ENCODE data around the gene TRPM5. TPM values are rescaled to one million over a fixed set of nuclear protein-coding genes. Genes with fewer than 3 reads are reported as not detected.

Gene TRPM5
- total and polyA plus RNA-seq, 2 of the 4 experiments (the other 2 are of a cell fraction): not detected

DNA sequence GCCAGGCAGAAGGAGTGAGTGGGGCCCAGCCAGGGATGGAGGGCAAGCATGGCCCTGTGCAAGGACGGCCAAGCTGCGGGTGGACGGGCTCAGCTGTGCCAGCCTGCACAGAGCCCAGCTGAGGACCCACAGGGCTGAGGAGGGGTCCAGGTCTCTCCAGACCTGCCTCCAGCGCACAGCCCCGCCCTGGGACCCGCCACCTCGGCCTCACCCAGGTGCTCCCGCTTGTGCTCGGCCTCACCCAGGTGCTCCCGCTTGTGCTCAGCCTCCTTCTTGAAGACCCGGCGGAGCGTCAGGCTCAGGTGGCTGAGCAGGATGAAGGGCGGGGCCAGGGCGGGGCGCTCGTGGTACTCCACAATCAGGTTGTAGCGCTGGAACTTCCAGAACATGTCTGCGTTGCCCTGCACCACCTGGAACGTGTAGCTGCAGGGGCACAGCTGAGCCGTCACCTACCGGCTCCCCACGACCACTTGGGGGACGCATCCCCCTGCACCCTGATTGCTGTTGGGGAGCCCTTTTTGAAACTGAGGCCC is 37.4 kb downstream of the TRPM5 start:
- ChIA-PET CTCF (no interaction called here), POLR2A (ENCODE audit: unreplicated experiment) (no interaction called here)
- in situ Hi-C loops (cut with MboI; ENCODE audit: low sequenced_read_pairs) (no loop called here), intact Hi-C loops (cut with micrococcal nuclease) (no loop called here), dilution Hi-C loops (cut with HindIII; ENCODE audit: low sequenced_read_pairs, unreplicated experiment) (no loop called here)
- Histone ChIP-seq H2AFZ (replicated peaks; ENCODE audit: low read length, poor library complexity) (no peak overlapping the region), H3K4me2 (ENCODE audit: low read depth, low read length) (no peak overlapping the region), H3K4me1 (ENCODE audit: control insufficient read depth, insufficient read depth, low read length) (peaks cover under 1% of the 10 kb centered on the region; the same call in 1 of the 2 replicates), H3K56ac (ENCODE audit: extremely low read depth, insufficient read depth, low read length) (no peak overlapping the region), H3K27ac (ENCODE audit: insufficient read depth, low read length) (no peak overlapping the region), H4K5ac (ENCODE audit: low read depth, low read length) (no peak overlapping the region), H2AK9ac (replicated peaks; ENCODE audit: low read depth, low read length, poor library complexity) (no peak overlapping the region), H3K4ac (ENCODE audit: low read depth, low read length) (no peak overlapping the region), H3K23ac (ENCODE audit: low read depth, low read length) (no peak overlapping the region), H3K18ac (ENCODE audit: low read depth, low read length) (no peak overlapping the region), H3K79me1 (ENCODE audit: low read depth in 1 of 2, low read length in 2 of 2) (peaks cover 0 to 14% of the 10 kb centered on the region in 2 experiments; a peak in 2 of 4 replicates), H2BK5ac (ENCODE audit: low read depth, low read length, poor library complexity, severe bottlenecking) (no peak overlapping the region), H2BK20ac (ENCODE audit: low read depth, low read length) (no peak overlapping the region), H4K91ac (ENCODE audit: insufficient read depth, low read depth, low read length) (no peak overlapping the region), H4K20me1 (ENCODE audit: insufficient read depth, low read length) (no peaks in the 10 kb centered on the region), H2AK5ac (ENCODE audit: low read depth, low read length) (no peak overlapping the region), H3K36me3 (ENCODE audit: control insufficient read depth, insufficient read depth, low read length) (peaks cover 14% of the 10 kb centered on the region), H2BK15ac (ENCODE audit: low read depth, low read length) (no peak overlapping the region), H3K9me3 (ENCODE audit: control insufficient read depth, insufficient read depth, low read length) (no peaks in the 10 kb centered on the region), H3K4me3 (ENCODE audit: insufficient read depth, low read depth, low read length) (no peak overlapping the region), H3K27me3 (ENCODE audit: control insufficient read depth, insufficient read depth, low read length) (peaks cover 21% of the 10 kb centered on the region), H4K8ac (ENCODE audit: low read depth in 2 of 2, low read length in 2 of 2) (no peak overlapping the region), H3K14ac (replicated peaks; ENCODE audit: low read depth, low read length) (no peak overlapping the region), H2BK120ac (ENCODE audit: low read depth, low read length) (no peak overlapping the region), H3K9me1 (ENCODE audit: insufficient read depth, low read length) (no peaks in the 10 kb centered on the region), H3K9ac (ENCODE audit: low read depth, low read length) (no peak overlapping the region)
- no peak for ATAC-seq (ENCODE audit: low read depth)
- 90% methylated on average over 20 of the region's 24 CpGs; no CpG with 5 or more reads in 1 of the 2 experiments for WGBS, 2 experiments (ENCODE audit: extremely low coverage in 2 of 2, insufficient read length in 1 of 2)
- DNase-seq: no peak
- no TSS peak for BruUV-seq (replicated peaks)
- TF ChIP-seq RCOR1 (IDR thresholded peaks at IDR 0.05; ENCODE audit: insufficient replicate concordance, low read length): no peak
- no peak for TF ChIP-seq CEBPB (IDR thresholded peaks at IDR 0.05; ENCODE audit: low read depth, low read length)
- TF ChIP-seq, protein P1, sequence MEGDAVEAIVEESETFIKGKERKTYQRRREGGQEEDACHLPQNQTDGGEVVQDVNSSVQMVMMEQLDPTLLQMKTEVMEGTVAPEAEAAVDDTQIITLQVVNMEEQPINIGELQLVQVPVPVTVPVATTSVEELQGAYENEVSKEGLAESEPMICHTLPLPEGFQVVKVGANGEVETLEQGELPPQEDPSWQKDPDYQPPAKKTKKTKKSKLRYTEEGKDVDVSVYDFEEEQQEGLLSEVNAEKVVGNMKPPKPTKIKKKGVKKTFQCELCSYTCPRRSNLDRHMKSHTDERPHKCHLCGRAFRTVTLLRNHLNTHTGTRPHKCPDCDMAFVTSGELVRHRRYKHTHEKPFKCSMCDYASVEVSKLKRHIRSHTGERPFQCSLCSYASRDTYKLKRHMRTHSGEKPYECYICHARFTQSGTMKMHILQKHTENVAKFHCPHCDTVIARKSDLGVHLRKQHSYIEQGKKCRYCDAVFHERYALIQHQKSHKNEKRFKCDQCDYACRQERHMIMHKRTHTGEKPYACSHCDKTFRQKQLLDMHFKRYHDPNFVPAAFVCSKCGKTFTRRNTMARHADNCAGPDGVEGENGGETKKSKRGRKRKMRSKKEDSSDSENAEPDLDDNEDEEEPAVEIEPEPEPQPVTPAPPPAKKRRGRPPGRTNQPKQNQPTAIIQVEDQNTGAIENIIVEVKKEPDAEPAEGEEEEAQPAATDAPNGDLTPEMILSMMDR (conservative IDR thresholded peaks at IDR 0.05; ENCODE audit: low read depth, low read length): no peak
- TF ChIP-seq RAD21 (IDR thresholded peaks at IDR 0.05; ENCODE audit: low read length): no peak
- TF ChIP-seq, protein P2, sequence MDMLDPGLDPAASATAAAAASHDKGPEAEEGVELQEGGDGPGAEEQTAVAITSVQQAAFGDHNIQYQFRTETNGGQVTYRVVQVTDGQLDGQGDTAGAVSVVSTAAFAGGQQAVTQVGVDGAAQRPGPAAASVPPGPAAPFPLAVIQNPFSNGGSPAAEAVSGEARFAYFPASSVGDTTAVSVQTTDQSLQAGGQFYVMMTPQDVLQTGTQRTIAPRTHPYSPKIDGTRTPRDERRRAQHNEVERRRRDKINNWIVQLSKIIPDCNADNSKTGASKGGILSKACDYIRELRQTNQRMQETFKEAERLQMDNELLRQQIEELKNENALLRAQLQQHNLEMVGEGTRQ (IDR thresholded peaks at IDR 0.05; ENCODE audit: low read depth, low read length): no peak
- no peak for TF ChIP-seq NFE2L2 (IDR thresholded peaks at IDR 0.05; ENCODE audit: low read depth, low read length)
- TF ChIP-seq SMC3 (IDR thresholded peaks at IDR 0.05; ENCODE audit: low read depth, low read length): no peak
- TF ChIP-seq BHLHE40 (IDR thresholded peaks at IDR 0.05; ENCODE audit: low read depth, low read length): no peak
- TF ChIP-seq RFX5 (IDR thresholded peaks at IDR 0.05; ENCODE audit: low read depth, low read length): no peak
